ENCODE data around the gene DXO. TPM values are rescaled to one million over a fixed set of nuclear protein-coding genes. Genes with fewer than 3 reads are reported as not detected.
"Not testable (repeated sequence)": the region's sequence is repeated elsewhere in the genome, so short reads cannot be mapped to it uniquely, and the experiment has no call there.

DXO gene
- total RNA-seq, 1 experiment from 2014 or later, result 13.8 TPM

- ATAC-seq, H3K4me1 Mint-ChIP-seq: not testable (repeated sequence)
Measured at GRCh38 chr6:32008616-32009015, 36.7 kb upstream of the DXO start.

GRCh38 chr6:32008037-32008436, 36.1 kb upstream of the DXO start:
- H3K4me3 Mint-ChIP-seq; DNase-seq (ENCODE audit: low spot score); H3K4me1 Mint-ChIP-seq; CTCF ChIA-PET; H3K9me3 Mint-ChIP-seq; H3K27me3 Mint-ChIP-seq (ENCODE audit: low read depth); POLR2A ChIA-PET; H3K27ac Mint-ChIP-seq; H3K36me3 Mint-ChIP-seq: not testable (repeated sequence)
- peak; percentile 25; the same call in 1 of the 2 replicates for ATAC-seq

More at GRCh38 chr6:32008616-32009015, 36.7 kb upstream of the DXO start:
- CTCF ChIA-PET; H3K27ac Mint-ChIP-seq; H3K9me3 Mint-ChIP-seq; H3K4me3 Mint-ChIP-seq; DNase-seq (ENCODE audit: low spot score); H3K27me3 Mint-ChIP-seq (ENCODE audit: low read depth); H3K36me3 Mint-ChIP-seq; POLR2A ChIA-PET: not testable (repeated sequence)

- ATAC-seq; H3K4me3 Mint-ChIP-seq; H3K27ac Mint-ChIP-seq; H3K36me3 Mint-ChIP-seq; H3K4me1 Mint-ChIP-seq; H3K27me3 Mint-ChIP-seq (ENCODE audit: low read depth); POLR2A ChIA-PET; DNase-seq (ENCODE audit: low spot score); CTCF ChIA-PET; H3K9me3 Mint-ChIP-seq: not testable (repeated sequence)
Measured at GRCh38 chr6:32007086-32007485, 35.1 kb upstream of the DXO start.

GRCh38 chr6:32005991-32006529, 34.1 kb upstream of the DXO start:
- H3K4me3 Mint-ChIP-seq; H3K9me3 Mint-ChIP-seq; H3K36me3 Mint-ChIP-seq; POLR2A ChIA-PET; DNase-seq (ENCODE audit: low spot score); CTCF ChIA-PET; H3K4me1 Mint-ChIP-seq; ATAC-seq; H3K27ac Mint-ChIP-seq; H3K27me3 Mint-ChIP-seq (ENCODE audit: low read depth): not testable (repeated sequence)

- H3K27ac Mint-ChIP-seq; DNase-seq (ENCODE audit: low spot score); H3K4me1 Mint-ChIP-seq; ATAC-seq; H3K27me3 Mint-ChIP-seq (ENCODE audit: low read depth); H3K36me3 Mint-ChIP-seq; POLR2A ChIA-PET; H3K4me3 Mint-ChIP-seq; H3K9me3 Mint-ChIP-seq; CTCF ChIA-PET: not testable (repeated sequence)
Measured at GRCh38 chr6:32005538-32005880, 33.6 kb upstream of the DXO start.

- H3K4me3 Mint-ChIP-seq; H3K27me3 Mint-ChIP-seq (ENCODE audit: low read depth); CTCF ChIA-PET; H3K4me1 Mint-ChIP-seq; ATAC-seq; H3K36me3 Mint-ChIP-seq; DNase-seq (ENCODE audit: low spot score); POLR2A ChIA-PET; H3K9me3 Mint-ChIP-seq; H3K27ac Mint-ChIP-seq: not testable (repeated sequence)
Measured at GRCh38 chr6:32004864-32005537, 33.1 kb upstream of the DXO start.

GRCh38 chr6:32004393-32004792, 32.5 kb upstream of the DXO start:
- not testable (repeated sequence) for ATAC-seq

GRCh38 chr6:32003301-32003700, 31.4 kb upstream of the DXO start:
- ATAC-seq; CTCF ChIA-PET; DNase-seq (ENCODE audit: low spot score); H3K36me3 Mint-ChIP-seq; H3K27ac Mint-ChIP-seq; POLR2A ChIA-PET; H3K4me1 Mint-ChIP-seq; H3K27me3 Mint-ChIP-seq (ENCODE audit: low read depth); H3K9me3 Mint-ChIP-seq; H3K4me3 Mint-ChIP-seq: not testable (repeated sequence)

More at GRCh38 chr6:32004393-32004792, 32.5 kb upstream of the DXO start:
- H3K9me3 Mint-ChIP-seq; H3K27ac Mint-ChIP-seq; H3K36me3 Mint-ChIP-seq; H3K4me3 Mint-ChIP-seq; CTCF ChIA-PET; DNase-seq (ENCODE audit: low spot score); H3K27me3 Mint-ChIP-seq (ENCODE audit: low read depth); H3K4me1 Mint-ChIP-seq; POLR2A ChIA-PET: not testable (repeated sequence)

- H3K4me3 Mint-ChIP-seq; H3K27me3 Mint-ChIP-seq (ENCODE audit: low read depth); CTCF ChIA-PET; POLR2A ChIA-PET; DNase-seq (ENCODE audit: low spot score); H3K36me3 Mint-ChIP-seq; ATAC-seq; H3K9me3 Mint-ChIP-seq; H3K27ac Mint-ChIP-seq; H3K4me1 Mint-ChIP-seq: not testable (repeated sequence)
Measured at GRCh38 chr6:32002546-32003268, 30.8 kb upstream of the DXO start.

- H3K4me3 Mint-ChIP-seq; ATAC-seq; H3K4me1 Mint-ChIP-seq; H3K27ac Mint-ChIP-seq; H3K9me3 Mint-ChIP-seq; DNase-seq (ENCODE audit: low spot score); CTCF ChIA-PET; POLR2A ChIA-PET; H3K27me3 Mint-ChIP-seq (ENCODE audit: low read depth); H3K36me3 Mint-ChIP-seq: not testable (repeated sequence)
Measured at GRCh38 chr6:31996385-31996784, 24.4 kb upstream of the DXO start.

- H3K27ac Mint-ChIP-seq; H3K36me3 Mint-ChIP-seq; H3K4me3 Mint-ChIP-seq; ATAC-seq; H3K9me3 Mint-ChIP-seq; DNase-seq (ENCODE audit: low spot score); POLR2A ChIA-PET; CTCF ChIA-PET; H3K4me1 Mint-ChIP-seq; H3K27me3 Mint-ChIP-seq (ENCODE audit: low read depth): not testable (repeated sequence)
Measured at GRCh38 chr6:31994421-31994820, 22.5 kb upstream of the DXO start.

GRCh38 chr6:31989363-31989762, 17.4 kb upstream of the DXO start:
- CTCF ChIA-PET, result not testable (repeated sequence)

GRCh38 chr6:31981744-31982143, 9.8 kb upstream of the DXO start, which contains the start of gene C4A:
Gene C4A (plus strand): TSS chr6:31982057. CDS start chr6:31982108, 51 bp downstream.
- H3K27ac Mint-ChIP-seq; H3K4me3 Mint-ChIP-seq; POLR2A ChIA-PET; CTCF ChIA-PET; H3K36me3 Mint-ChIP-seq; H3K27me3 Mint-ChIP-seq (ENCODE audit: low read depth); DNase-seq (ENCODE audit: low spot score); H3K9me3 Mint-ChIP-seq; H3K4me1 Mint-ChIP-seq; ATAC-seq: not testable (repeated sequence)

More at GRCh38 chr6:31989363-31989762, 17.4 kb upstream of the DXO start:
- H3K36me3 Mint-ChIP-seq; H3K4me1 Mint-ChIP-seq; H3K27ac Mint-ChIP-seq; H3K4me3 Mint-ChIP-seq; POLR2A ChIA-PET; H3K9me3 Mint-ChIP-seq; DNase-seq (ENCODE audit: low spot score); H3K27me3 Mint-ChIP-seq (ENCODE audit: low read depth): not testable (repeated sequence)
- ATAC-seq, result peak; percentile 78
